Right renal pelvis (tissue), 4 donors: ENCODE data around the gene CNPY1. TPM values are rescaled to one million over a fixed set of nuclear protein-coding genes. Genes with fewer than 3 reads are reported as not detected.

Experiments
- DNase-seq, 4 donors: peaks; one replicate each; pipeline ENCODE4 v3.0.0-alpha.2; 2013; ENCODE audit warnings: low read depth in 4 of 4, low spot score in 3 of 4, missing footprints in 1 of 4
- polyA plus RNA-seq, 4 donors: library from polyadenylated mRNA; unstranded; fragments of 120-200 nt; gene quantifications; one replicate each; pipeline ENCODE4 v1.2.1, GENCODE V29; 2013; ENCODE audit not compliant: insufficient read length in 4 of 4

CNPY1 gene
- polyA plus RNA-seq, 4 donors = not detected

DNA sequence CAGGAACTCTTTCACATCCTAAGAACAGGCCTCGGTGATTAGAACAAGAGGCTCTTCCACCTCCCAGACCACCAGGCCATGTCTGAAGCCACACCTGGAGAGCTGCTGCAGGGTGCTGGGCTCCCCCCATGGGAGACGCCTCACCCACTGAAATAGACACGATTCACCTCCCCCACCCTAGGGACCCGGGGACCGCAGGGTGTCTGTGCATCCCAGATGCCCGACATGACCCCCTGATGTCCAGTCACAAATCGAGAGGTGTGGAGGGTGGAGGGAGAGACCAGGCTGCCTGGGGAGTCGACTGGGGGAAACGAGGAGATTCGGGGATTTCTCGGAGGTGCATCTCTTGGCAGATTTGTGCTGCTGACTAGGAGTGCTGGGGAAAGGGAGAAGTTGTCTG, 31.0 kb downstream of the CNPY1 start:
- DNase-seq = no peak

DNA sequence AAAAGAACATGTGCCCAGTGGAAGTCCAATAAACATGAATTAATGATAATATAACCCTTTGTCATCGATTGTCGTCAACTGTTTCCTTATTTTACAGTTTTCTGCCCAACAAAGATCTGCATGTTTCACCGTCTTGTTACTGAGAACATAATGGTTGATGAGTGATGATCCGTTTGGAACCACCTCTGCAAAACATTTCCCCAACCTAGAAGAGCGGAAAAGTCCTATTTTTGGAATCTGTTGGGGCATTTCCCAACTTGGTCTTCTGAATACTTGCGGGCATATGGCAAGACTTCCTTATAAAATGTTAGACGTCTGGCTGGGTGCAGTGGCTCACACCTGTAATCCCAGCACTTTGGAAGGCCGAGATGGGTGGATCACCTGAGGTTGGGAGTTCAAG, 32.1 kb downstream of the CNPY1 start:
- no peak for DNase-seq

DNA sequence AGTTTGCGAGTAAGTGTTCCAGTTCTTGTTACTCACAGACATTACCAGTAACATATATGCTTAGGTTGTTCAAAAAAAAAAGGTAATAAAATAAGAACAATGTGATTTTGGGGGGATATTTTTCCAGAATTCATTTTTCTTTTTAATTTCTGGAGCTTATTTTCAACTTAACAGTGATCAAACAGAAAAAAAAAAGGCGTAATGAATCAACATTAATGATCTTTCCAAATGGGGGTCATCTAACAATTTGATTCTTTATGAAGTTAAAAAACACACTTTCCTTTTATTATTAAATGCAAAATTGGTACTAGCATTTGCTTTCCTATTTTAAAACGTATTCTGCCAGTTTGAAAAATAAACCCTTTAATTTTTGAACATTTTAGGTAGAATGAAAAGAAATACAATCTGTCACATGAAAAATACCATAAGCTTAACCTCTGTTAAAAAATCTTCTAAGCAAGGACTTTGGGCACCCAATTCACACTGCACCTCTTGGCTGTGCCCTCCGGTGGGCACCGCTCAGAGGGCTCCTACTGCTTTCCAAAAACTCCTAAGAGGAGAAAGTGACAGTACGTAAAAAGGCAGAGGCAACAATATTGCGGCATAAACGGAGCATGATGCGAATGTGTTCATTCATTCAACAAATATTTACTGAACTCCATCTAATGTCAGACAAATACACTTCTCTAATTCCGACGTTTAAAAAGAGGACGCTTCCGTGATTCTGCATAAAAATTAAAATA, 32.6 kb downstream of the CNPY1 start:
- no peak for DNase-seq

DNA sequence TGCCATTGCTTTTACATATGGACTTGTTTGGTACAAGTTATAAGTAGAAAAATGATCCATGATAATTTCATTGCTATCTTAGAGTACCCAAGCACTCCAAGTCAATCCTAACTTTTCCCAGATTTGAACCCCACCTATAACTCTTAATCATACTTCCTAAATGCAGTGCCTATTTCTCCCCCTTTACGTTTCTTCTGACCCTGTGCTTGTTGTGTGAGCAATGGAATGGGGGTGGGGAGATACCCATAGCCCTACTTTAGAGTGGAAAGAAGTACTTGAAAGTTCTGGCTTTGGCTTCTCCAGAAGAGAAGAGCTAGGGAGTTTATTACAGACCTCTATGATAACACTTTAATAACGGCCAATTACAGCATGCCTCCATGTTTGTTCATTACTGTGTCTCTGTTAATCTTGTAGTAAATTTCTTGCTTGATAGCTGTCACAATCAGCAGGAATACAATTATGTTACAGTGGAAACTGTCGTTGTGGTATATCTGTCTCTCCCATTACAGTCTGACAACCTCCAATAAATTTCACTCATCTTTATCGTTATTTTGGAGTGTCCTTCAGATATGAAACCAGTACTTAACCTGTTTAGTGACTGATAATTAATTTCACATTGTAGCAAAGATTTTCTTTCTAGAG, 34.0 kb downstream of the CNPY1 start:
- no peak for DNase-seq

DNA sequence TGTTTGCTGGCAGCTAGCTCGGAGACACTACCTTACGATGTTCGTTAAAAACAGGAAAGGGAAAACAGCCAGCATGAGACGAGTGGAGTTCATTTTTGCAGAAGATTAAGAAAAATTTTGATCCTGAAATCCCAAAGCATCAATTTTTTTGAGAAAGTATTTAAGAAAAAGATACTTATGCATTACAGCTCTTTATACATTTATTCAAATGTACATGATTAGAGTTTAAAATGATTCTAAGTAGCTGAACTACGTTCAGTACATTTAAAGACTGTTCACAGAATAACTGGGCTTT, 34.7 kb downstream of the CNPY1 start:
- no peak for DNase-seq

DNA sequence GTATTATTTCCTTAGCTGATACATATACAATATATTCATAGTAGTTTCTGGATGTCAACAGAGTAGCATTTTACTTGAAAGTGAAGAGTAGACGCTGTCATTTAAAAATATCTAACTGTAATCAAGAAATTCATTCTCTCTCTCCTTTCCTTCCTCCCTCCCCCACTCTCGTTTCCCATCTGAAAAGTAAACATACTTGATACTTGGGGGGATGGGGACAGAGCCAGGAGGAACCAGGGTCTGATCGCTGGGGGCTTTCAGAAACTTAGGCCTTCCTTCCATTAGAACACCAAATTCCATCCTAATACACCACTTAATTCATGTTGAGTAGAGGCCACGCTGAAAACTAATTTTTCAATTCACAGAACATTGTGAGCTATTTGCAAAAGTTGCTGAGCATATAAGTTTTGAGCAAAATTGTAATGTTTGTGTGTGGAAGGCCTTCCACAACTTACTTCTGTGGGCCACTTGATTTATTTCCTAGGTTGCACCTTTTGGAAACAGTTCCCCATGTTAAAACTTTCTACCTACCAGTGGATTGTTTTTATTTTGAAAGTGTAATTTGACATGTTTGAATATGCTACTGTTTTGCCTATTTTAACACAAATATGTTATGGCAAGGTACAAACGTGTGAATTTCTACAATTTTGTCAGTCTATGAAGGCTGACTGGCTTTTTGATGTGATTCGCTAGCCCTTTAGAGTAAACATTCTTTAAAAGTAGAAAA, 35.2 kb downstream of the CNPY1 start:
- no peak for DNase-seq

DNA sequence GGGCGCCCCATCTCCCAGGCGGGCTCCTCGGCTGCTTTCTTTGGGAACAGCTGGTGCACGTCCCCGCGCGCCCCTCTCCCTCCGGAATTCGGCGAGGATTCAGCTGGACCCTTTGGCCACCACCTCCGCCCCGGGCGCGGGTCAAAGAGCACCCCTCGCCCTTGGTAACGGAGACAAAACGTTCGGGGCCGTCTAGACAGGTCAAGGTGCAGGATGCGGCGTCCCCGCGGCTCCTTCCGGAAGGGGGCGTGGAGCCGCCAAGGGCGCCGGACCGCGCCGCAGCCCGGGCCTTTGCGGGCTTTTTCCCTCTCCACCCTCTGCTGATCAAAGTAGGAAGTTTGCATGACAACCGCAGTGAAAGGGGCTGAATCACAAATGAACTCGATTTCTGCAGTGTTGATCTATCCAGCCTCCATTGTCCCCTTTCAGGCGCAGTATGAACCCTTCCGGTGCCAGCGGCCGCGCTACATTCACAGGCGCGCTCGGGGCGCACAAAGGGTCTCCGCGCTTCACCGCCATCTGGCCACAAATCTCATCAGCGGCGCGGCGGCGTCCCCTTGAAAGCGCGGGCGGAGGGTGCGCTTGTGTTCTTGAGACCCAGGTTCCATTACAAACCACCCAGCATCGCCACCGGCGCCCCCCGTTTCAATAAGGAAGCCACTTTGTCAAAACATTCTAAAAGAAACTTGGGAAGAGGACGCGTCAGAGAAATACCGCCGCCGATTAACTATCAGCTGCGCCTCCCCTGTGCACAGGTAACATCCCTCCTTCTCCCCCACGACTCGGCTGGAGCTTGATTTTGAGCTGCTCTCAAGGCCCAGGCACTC, 36.4 kb downstream of the CNPY1 start:
- DNase-seq = no peak

DNA sequence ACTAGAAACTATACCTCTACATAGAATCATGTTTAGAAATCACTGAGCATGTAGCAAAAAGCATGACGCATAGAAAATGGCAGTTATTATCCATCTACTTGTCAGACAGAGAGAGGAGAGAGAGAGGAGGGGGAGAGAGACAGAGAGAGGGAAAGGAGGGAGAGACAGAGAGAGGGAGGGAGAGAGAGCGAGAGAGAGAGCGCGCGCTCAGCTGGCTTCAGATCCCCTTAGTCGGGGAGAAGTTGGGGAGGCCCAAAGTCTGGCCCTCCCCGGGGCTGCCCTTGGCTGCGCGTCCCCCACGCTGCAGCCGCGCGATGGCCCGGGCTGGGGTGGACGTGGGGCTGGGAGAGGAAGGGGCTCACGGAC, 37.0 kb downstream of the CNPY1 start:
- DNase-seq = no peak

DNA sequence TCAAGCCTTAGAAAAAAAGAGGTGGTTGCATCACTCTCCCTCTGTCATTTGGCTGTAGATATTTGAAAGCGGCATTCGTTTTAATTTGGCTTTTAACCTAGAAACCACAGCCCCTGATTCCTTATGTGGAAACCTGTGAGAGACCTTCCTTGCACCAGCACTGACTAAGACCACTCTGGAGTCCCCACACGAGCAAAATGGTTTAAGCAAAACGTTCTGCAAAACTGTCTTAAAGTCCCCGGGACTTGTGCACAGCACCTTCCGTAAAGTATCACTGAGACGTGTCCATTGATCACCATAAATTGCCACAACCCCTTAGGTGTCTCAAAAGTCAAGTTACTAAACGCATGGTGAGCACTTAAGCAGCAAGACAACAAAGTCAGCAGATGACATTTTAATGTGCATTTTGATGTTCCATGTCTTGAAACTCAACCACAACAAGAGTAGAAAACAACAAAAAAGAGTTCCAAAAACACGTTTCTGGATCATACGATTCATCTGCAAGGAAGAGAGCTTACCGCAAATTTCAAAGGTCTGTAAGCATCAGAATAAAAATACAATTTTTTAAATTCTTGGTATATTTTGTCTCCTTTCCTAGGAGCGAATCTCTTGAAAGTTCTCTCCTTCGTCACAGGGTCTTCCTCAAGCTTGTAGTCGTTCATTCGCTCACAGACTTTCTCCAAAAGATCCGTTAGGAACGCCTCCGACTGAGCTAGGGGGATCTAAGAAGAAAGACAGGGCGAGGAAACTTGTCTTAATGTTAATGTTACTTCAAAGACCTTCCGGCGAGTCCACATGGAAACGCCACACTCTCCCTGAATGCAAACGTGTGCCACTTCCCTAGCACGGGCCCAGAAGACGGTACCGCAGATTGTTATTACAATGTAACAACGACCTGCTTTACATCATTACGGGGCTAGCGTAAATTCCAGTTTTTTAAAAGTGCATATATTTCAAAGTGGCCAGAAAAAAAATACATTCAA, 37.7 kb downstream of the CNPY1 start:
- no peak for DNase-seq

DNA sequence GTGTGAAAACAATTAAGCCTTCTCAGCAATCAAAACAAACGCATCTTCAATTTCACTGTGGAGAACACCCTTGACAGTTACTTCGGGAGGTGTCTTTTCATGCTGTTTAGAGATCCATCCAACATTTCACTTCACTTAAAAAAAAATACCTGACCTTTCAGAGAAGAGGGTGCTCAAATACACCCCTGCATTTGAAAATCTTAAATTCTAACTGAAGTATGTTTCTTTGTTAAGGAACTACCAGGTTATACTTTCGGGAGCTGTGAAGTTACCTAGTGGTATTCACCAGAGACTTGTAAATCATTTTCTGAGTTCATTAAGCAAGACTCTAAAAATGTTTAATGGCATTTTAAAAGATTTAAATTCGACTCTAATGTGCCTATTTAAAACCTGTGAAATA, 38.8 kb downstream of the CNPY1 start:
- DNase-seq = no peak

DNA sequence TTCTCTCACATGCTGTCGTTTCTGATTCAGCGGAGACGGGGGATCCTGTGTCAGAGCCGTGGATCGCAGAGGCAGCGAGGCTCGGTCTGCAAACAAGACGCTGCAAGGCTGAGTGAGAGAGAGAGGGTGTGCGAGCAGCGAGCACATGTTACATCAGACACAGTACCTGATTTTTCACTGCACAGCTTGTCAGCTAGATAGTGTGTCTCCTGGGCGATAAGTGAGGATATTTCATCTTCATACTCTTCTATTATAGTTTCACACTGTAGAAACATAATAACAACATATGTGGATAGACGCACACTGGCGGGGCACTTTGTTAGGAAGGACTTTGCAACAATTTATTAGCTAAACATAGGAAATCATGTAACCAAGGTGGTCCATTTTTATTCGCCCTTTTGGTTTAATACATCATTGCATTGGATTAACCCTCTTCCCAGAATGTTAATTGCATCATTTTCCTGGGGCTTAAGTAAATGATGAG, 39.5 kb downstream of the CNPY1 start:
- no peak for DNase-seq

DNA sequence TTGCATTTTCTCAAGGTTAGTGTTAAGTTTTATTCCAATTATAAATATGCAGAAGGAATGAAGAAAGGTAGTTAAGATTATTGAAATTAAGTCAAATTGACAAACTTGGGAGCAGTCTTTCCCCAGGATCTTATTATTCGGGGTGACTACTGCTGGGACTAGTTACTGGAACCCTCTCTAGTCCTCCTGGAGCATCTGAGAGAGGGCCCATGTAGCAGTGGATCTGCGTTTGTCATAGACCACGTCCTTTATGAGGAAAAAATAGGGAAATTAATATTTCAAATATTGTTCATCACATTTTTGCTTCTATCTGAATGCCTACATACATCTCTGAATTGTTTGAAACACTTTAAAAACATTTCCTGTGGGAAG, 41.0 kb downstream of the CNPY1 start:
- DNase-seq = no peak

DNA sequence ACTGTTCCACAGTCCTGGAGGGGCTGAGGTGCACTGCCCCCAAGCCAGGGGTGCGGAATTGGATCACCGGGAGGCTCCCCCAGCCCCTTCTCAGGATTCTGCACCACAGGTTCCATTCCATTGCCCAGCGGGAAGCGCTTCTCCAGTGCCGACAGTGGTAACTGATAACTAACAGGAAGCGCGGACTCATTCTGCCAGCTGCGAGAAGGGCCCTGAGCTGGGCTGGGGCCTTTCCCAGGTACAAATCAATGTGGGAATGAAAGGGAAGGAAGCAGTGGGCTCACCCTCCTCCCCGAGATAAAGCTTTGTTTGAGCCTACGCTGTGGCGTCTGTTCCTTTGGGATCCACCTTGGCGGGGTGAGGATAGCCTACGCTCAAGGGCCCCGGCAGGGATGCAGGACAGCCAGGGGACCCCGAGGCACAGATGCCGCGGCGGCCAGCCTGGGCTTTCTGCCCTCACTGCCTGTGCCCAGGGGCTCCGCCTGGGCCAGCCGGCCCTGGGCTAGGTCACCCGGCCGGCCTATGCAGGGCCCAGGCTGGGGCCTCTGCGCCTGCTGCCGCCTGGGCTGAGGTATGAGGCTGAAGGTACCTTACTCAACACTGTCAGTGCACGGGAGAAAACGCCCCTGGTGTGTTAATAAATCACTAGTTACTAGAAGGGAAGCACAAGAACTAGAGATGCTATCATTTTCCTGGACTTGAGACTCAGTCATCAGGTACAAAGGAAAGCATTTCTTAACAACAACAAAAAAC, 49.0 kb downstream of the CNPY1 start:
- no peak for DNase-seq

DNA sequence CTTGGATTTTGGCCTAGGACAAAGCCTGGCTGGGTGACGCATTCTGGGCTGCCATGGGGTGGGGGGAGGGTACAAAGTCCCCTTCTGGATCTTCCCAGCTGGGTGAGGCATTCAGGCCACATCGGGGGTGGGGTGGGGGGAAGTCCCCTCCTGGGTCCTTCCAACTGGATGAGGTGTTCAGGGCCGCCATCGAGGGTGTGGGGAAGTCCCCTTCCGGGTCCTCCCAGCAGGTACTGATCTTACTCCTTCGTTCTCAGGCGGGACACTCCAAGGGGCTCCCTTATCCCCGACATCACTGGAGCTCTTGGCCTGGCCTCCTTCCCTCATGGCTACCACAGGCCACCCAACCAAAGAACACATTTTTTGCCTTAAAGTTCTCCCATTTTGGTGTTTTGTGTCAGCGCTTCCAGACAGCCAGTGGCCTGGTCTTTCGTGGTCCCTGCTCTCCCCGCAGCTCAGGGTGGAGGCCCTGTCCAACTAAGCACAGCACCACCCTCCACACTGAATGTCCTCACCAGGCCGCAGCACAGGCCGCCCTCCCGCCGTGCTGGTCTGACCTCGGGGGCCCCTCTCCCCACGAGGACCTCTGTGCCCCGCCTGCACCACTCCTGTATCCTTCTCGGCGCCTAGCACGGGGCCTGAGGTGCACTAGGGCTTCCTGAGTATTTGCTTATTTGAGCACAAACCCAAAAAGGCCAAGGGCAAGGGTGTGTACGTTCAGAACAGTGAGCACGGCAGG, 49.9 kb downstream of the CNPY1 start:
- DNase-seq = no peak

DNA sequence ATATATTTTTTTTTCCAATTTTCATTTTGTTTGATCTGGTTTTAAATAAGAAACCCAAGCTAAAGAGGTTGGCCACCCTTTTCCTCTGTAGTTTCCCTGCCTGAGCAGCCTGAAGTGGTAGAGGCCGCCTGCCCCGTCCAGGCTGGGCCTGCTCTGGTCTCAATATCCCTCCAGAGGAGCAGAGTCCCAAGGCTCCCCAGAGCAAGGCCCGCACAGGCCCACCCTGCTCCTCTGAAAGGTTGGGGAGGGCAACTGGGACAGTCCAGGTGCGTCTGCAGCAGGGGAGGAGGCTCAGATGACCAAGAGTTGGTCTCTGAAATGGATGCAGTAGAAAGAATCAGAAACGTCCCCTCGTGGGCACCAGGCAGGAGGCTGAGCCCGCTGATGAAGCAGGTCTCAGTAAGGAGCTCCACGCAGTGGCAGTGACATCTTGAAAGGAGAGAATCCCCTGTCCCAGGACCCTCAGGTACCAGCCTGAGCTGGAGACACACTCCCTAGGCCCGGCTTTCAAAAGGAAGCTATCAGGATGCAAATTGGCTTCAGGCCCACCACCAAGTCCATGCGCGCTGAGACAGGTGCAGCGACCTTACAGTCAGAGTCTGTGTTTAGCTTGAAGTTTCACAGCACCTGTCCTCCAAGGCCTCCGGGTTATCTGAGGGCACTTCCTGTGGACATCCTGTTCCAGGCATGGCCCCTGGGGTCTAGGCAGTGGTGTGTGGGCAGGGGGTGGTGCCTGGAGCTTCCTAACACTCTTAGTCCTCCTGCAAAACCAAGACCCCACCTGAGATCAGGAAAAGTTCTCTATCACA, 50.7 kb downstream of the CNPY1 start:
- no peak for DNase-seq

DNA sequence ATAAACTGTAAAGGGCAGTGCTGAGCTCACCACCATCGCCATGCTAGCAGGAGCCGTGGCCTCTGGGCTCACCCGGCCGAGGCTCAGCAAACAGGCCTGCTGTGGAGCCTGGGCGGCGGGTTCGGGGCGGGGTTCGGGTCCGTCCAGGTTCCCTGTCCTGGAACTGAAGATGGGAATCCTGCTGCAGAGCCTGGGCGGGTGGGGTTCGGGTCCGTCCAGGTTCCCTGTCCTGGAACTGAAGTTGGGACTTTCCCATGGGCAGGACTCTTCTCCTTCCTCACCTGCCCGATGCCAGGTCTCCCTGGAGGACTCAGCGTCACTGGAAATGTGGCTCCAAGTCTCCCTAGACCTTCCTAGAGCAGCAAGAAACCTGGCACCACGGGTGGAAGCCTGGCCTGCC, 51.8 kb downstream of the CNPY1 start:
- DNase-seq = no peak

DNA sequence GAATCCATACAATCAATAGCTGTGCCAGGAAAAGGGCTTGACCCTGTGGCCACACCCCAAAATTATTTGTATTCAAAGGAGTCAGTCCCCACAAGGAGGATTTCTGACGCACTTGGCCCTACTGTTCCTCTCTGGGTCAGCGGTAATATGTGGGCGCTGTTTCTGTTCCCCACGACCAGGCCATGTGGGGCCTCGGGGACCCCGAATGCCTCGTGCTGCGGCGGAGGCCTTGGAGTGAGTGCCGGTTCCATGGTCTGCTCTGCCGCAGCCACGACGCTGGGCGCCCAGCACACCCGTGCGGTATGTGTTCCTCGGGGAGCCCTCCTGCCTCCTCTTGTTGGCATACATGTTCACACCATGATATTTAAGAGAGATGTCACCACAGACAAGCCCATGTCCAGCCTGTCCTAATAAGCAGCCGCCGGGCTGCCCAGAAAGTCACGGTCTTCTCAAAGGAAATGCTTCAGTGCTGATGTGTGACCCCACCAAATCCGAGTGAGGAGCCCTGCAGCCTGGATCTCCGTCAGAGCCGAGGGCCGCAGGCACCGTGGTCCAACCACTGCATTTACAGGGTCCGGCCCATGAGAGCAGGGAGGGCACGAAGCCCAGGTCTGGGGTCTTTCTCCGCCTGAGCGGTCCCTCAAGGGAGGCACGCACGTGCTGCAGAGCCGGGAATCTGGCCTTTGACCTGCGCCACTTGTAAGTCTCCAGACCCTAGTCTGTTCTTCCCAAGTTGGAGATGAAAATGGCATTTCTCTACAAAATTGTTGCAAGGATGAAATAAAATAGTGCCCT, 52.4 kb downstream of the CNPY1 start:
- DNase-seq = no peak
